Trophoblast cell (in vitro differentiated cells and primary cell): ENCODE results near the gene PDE4D.

Experiments used
- DNase-seq, 2 donors: peaks; one replicate each; pipeline ENCODE4 v3.0.0-alpha.2; 2016
- H2AFZ ChIP-seq: 2 replicates; pipeline ENCODE4 v1.6.1; 2013; ENCODE audit warnings: low read length, moderate library complexity, mild to moderate bottlenecking; ENCODE audit not compliant: insufficient read depth, poor library complexity
- H2AK5ac ChIP-seq: 2 replicates; pipeline ENCODE4 v1.6.1; 2013; ENCODE audit warnings: mild to moderate bottlenecking, low read length
- H2BK120ac ChIP-seq: 2 replicates; pipeline ENCODE4 v1.6.1; 2013; ENCODE audit warnings: low read length, mild to moderate bottlenecking, moderate library complexity; ENCODE audit not compliant: insufficient read depth, poor library complexity
- H2BK12ac ChIP-seq: 2 replicates; pipeline ENCODE4 v1.6.1; 2013; ENCODE audit warnings: mild to moderate bottlenecking, low read length, moderate library complexity
- H2BK5ac ChIP-seq: 2 replicates; pipeline ENCODE4 v1.6.1; 2013; ENCODE audit warnings: low read length, low read depth, moderate library complexity, mild to moderate bottlenecking; ENCODE audit not compliant: poor library complexity
- H3K14ac ChIP-seq: 2 replicates; pipeline ENCODE4 v1.6.1; 2013; ENCODE audit warnings: mild to moderate bottlenecking, low read length
- H3K18ac ChIP-seq: 2 replicates; pipeline ENCODE4 v1.6.1; 2013; ENCODE audit warnings: mild to moderate bottlenecking, low read length
- H3K23ac ChIP-seq: 2 replicates; pipeline ENCODE4 v1.6.1; 2013; ENCODE audit warnings: low read length
- H3K27ac ChIP-seq: 2 replicates; pipeline ENCODE4 v1.5.1; 2013; ENCODE audit warnings: low read depth, mild to moderate bottlenecking, inconsistent platforms, low read length, moderate library complexity
- H3K27me3 ChIP-seq: 2 replicates; pipeline ENCODE4 v1.6.1; 2013; ENCODE audit warnings: inconsistent platforms, mild to moderate bottlenecking, low read length, moderate library complexity; ENCODE audit not compliant: insufficient read depth
- H3K36me3 ChIP-seq, 2 experiments: 1 replicate in 1 of 2; 2 replicates in 1 of 2; pipeline ENCODE4 v1.6.1; 2013; ENCODE audit warnings: low read length in 2 of 2, mild to moderate bottlenecking in 2 of 2, moderate library complexity in 1 of 2; ENCODE audit not compliant: insufficient read depth in 2 of 2, control insufficient read depth in 1 of 2
- H3K4ac ChIP-seq: 2 replicates; pipeline ENCODE4 v1.6.1; 2013; ENCODE audit warnings: low read depth, mild to moderate bottlenecking, low read length, moderate library complexity
- H3K4me1 ChIP-seq, 2 experiments: 1 replicate in 1 of 2; 2 replicates in 1 of 2; pipeline ENCODE4 v1.6.1; 2013; ENCODE audit warnings: low read length in 2 of 2, mild to moderate bottlenecking in 2 of 2, moderate library complexity in 1 of 2; ENCODE audit not compliant: insufficient read depth in 2 of 2, control insufficient read depth in 1 of 2
- H3K4me2 ChIP-seq: 2 replicates; pipeline ENCODE4 v1.6.1; 2013; ENCODE audit warnings: inconsistent platforms, mild to moderate bottlenecking, low read length, moderate library complexity
- H3K4me3 ChIP-seq: 2 replicates; pipeline ENCODE4 v1.5.1; 2013; ENCODE audit warnings: mild to moderate bottlenecking, low read depth, low read length, inconsistent platforms
- H3K79me1 ChIP-seq: one replicate; pipeline ENCODE4 v1.6.1; 2013; ENCODE audit warnings: low read length
- H3K79me2 ChIP-seq: 2 replicates; pipeline ENCODE4 v1.6.1; 2013; ENCODE audit warnings: low read length, mild to moderate bottlenecking; ENCODE audit not compliant: control insufficient read depth, insufficient read depth, poor library complexity
- H3K9ac ChIP-seq: 2 replicates; pipeline ENCODE4 v1.6.1; 2013; ENCODE audit warnings: mild to moderate bottlenecking, low read length
- H3K9me3 ChIP-seq: 2 replicates; pipeline ENCODE4 v1.6.1; 2013; ENCODE audit warnings: low read depth, mild to moderate bottlenecking, control low read depth, inconsistent platforms, low read length; ENCODE audit not compliant: insufficient read depth
- H4K12ac ChIP-seq: 2 replicates; pipeline ENCODE4 v1.6.1; 2013; ENCODE audit warnings: low read depth, mild to moderate bottlenecking, low read length, moderate library complexity
- H4K8ac ChIP-seq: 2 replicates; pipeline ENCODE4 v1.6.1; 2013; ENCODE audit warnings: low read depth, mild to moderate bottlenecking, low read length, moderate library complexity
- H4K91ac ChIP-seq: one replicate; pipeline ENCODE4 v1.6.1; 2013; ENCODE audit warnings: low read depth, mild to moderate bottlenecking, low read length, moderate library complexity
- WGBS: extraction: QIAGEN DNeasy Blood & Tissue Kit; methylation state at CpG from one replicate; pipeline ENCODE4 v1.1.7; 2013; ENCODE audit warnings: missing lambda C conversion rate; ENCODE audit not compliant: insufficient read length, insufficient coverage; ENCODE audit errors: extremely low coverage; 5-methylcytosine and 5-hydroxymethylcytosine counted together

PDE4D gene

DNA sequence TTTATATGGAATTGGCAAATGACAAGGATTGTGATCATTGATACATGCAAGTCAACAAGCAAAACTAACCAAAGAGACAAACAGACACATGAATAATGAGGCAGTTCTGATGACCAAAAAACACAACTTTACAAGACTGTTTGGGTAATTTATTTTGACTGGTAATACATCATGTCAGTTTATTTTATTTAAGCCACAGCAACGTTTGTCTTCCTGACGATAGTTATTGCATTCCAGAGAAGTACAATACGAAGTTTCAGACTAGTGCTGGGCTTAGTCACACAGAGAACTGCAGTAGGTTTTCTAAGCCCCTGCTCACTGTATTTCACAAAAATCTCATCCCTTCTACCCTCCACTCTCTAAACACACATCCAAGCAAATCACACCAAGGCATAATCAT is 796.4 kb downstream of the PDE4D start:
- H3K23ac ChIP-seq = no peak overlapping the region
- H2AFZ ChIP-seq = no peak overlapping the region
- no peak overlapping the region for H4K91ac ChIP-seq

DNA sequence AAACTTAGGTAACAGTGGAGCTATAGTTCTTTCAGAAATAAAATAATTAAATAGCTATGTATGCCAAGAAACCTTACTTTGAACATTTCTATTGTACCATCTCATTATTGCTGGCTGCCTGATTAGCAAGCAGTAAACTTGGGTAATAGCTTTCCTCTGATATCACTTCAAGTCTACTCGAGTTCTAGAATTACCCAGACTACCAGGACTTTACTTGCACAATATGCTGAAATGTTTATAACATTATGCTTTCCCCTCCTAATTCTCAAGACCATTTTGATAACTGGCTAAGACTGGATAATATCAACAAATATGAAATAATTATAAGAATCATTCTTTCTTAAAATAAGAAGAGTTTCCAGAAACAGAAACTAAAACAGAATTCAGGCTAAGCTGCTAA is 798.0 kb downstream of the PDE4D start:
- H3K23ac ChIP-seq = no peak overlapping the region
- no peaks in the 10 kb centered on the region for H3K9me3 ChIP-seq
- no peak overlapping the region for H3K4me2 ChIP-seq
- no peak overlapping the region for H4K8ac ChIP-seq
- H2BK5ac ChIP-seq = no peak overlapping the region
- H2BK12ac ChIP-seq = no peak overlapping the region
- H3K79me1 ChIP-seq = peaks cover 2% of the 10 kb centered on the region
- H4K91ac ChIP-seq = no peak overlapping the region
- no peak overlapping the region for H4K12ac ChIP-seq
- no peak overlapping the region for H3K4me3 ChIP-seq
- H2AK5ac ChIP-seq = no peak overlapping the region
- H3K14ac ChIP-seq = no peak overlapping the region
- H3K4me1 ChIP-seq = peaks cover 0 to 2% of the 10 kb centered on the region in 2 experiments
- H3K18ac ChIP-seq = no peak overlapping the region
- H3K4ac ChIP-seq = no peak overlapping the region
- H2BK120ac ChIP-seq = no peak overlapping the region
- H3K9ac ChIP-seq = no peak overlapping the region
- H3K27me3 ChIP-seq = no peaks in the 10 kb centered on the region
- no peaks in the 10 kb centered on the region for H3K79me2 ChIP-seq
- no CpG with 5 or more reads among the region's 1 CpG for WGBS
- no peak for DNase-seq
- H2AFZ ChIP-seq = no peak overlapping the region
- no peak overlapping the region for H3K27ac ChIP-seq
- H3K36me3 ChIP-seq = no peaks in the 10 kb centered on the region

More for the DNA sequence above, 796.4 kb downstream of the PDE4D start:
- Histone ChIP-seq H3K4me2 (no peak overlapping the region), H3K18ac (no peak overlapping the region), H3K27ac (peak overlapping the region; percentile 65), H2AK5ac (no peak overlapping the region), H3K79me1 (peaks cover 2% of the 10 kb centered on the region), H3K9ac (no peak overlapping the region), H3K4me3 (no peak overlapping the region), H2BK12ac (no peak overlapping the region), H3K4ac (no peak overlapping the region), H3K14ac (no peak overlapping the region), H2BK5ac (no peak overlapping the region), H4K8ac (no peak overlapping the region), H3K9me3 (no peaks in the 10 kb centered on the region), H4K12ac (no peak overlapping the region), H3K27me3 (no peaks in the 10 kb centered on the region), H3K4me1 (peaks cover 0 to 2% of the 10 kb centered on the region in 2 experiments), H2BK120ac (no peak overlapping the region), H3K79me2 (no peaks in the 10 kb centered on the region), H3K36me3 (no peaks in the 10 kb centered on the region)
- WGBS = no CpG with 5 or more reads among the region's 3 CpGs
- no peak for DNase-seq

DNA sequence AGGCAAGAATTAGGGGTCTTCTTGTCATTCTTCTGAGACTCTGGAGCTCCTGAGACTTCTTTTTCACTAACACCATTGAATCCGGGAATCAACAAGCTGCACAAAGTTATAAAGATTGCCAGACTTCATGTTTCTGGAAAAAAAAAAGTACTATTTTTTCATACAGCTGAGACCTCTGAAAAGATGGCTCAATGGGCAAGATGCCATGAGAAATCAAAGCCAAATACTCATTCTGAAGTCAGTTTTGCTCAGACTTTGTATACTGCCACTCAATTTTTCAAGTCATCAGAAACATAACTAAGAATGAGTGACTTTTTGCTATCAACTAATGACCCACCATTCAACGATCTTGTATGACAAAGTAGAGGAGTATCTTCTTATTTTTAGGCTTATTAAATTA is 798.7 kb downstream of the PDE4D start:
- Histone ChIP-seq H2BK12ac (no peak overlapping the region), H4K91ac (no peak overlapping the region), H3K36me3 (no peaks in the 10 kb centered on the region), H2BK5ac (no peak overlapping the region), H2BK120ac (no peak overlapping the region), H3K27me3 (no peaks in the 10 kb centered on the region), H3K79me1 (peaks cover 2% of the 10 kb centered on the region), H3K23ac (no peak overlapping the region), H4K8ac (no peak overlapping the region), H4K12ac (no peak overlapping the region), H3K27ac (no peak overlapping the region), H3K9ac (no peak overlapping the region), H3K4me3 (no peak overlapping the region), H3K9me3 (no peaks in the 10 kb centered on the region), H3K18ac (no peak overlapping the region), H3K4me2 (no peak overlapping the region), H3K4me1 (peaks cover 0 to 2% of the 10 kb centered on the region in 2 experiments), H3K79me2 (no peaks in the 10 kb centered on the region), H3K14ac (no peak overlapping the region), H3K4ac (no peak overlapping the region), H2AFZ (no peak overlapping the region), H2AK5ac (no peak overlapping the region)
- DNase-seq = no peak
- no CpG with 5 or more reads among the region's 2 CpGs for WGBS

DNA sequence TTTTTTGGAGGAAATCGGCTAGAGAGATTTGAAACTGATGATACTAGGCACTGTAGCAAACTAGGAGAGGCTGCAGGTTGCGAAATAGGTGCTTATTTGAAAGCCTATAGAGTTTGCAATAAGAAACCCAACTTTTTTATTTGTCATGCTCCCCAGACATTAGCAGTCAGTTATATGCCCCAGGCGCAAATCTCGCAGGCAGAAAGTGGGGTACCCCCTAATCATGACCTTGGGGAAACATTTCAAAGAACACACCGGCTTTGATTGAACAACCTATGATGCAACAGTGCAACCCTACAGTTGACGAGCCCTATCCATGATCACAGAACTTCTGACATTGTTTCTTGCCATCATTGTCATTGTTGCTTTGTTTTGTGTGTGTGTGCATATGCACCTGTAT is 800.2 kb downstream of the PDE4D start:
- Histone ChIP-seq H3K79me2 (no peaks in the 10 kb centered on the region), H3K9ac (no peak overlapping the region), H2BK12ac (no peak overlapping the region), H2AFZ (no peak overlapping the region), H3K27ac (no peak overlapping the region), H3K79me1 (no peaks in the 10 kb centered on the region), H3K23ac (no peak overlapping the region), H3K27me3 (no peaks in the 10 kb centered on the region), H4K91ac (no peak overlapping the region), H4K8ac (no peak overlapping the region), H4K12ac (no peak overlapping the region), H3K36me3 (no peaks in the 10 kb centered on the region), H2BK120ac (no peak overlapping the region), H3K4me3 (no peak overlapping the region), H3K4me2 (no peak overlapping the region), H3K4me1 (peaks cover 0 to 2% of the 10 kb centered on the region in 2 experiments), H2BK5ac (no peak overlapping the region), H3K18ac (no peak overlapping the region), H3K4ac (no peak overlapping the region), H2AK5ac (no peak overlapping the region), H3K14ac (no peak overlapping the region), H3K9me3 (no peaks in the 10 kb centered on the region)
- DNase-seq = peak in 1 of 2 donors; percentile 30
- no CpG with 5 or more reads among the region's 6 CpGs for WGBS
